Activated CD8-positive, alpha-beta memory T cell treated with anti-CD3 and anti-CD28 coated beads for 48 hours (primary cell): ENCODE measurements around the gene KCNQ1.

Source experiments
- DNase-seq, 3 experiments: peaks; one replicate each; pipeline ENCODE4 v3.0.0-alpha.2; 2020; ENCODE audit warnings: low read depth in 2 of 3, low spot score in 2 of 3

KCNQ1 gene

GRCh38 chr11:2410616-2411015, 34.2 kb upstream of the KCNQ1 start:
- DNase-seq, result no peak

DNA sequence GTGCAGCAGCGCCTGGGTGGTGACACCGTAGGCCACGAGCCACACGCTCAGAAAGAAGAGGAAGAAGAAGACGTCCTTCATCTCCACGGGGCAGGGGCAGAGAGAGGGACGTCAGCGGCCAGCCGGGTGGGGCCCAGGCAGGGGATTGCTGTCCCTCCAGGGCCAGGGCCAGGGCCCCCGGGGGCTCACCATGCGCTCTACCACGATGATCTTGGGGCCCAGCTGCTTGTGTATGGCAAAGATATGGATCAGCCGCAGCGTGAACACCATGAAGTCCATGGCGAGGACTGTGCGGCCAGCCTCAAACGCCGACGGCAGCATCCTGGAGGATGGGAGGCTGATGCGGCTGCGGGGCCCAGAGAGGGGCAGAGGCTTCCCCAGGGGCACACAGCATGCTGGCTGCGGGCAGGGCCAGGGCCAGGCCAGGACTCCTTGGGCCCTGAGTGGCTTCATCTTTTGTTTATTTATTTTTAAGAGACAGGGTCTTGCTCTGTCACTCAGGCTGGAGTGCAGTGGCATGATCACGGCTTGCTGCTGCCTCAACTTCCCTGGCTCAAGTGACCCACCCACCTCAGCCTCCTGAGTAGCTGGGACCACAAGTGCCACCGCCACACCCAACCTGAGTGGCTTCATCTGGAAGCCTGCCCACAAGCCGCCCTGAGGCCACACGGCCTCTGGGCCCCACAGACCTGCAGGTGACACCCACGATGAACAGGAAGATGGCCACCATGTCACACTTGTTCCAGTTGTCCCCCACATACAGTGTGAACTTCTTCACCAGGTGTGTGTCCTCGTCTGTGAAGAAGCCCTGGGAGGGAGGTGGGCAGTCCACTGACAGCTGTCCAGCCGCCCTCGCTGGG, 33.1 kb upstream of the KCNQ1 start:
- DNase-seq, result no peak

DNA sequence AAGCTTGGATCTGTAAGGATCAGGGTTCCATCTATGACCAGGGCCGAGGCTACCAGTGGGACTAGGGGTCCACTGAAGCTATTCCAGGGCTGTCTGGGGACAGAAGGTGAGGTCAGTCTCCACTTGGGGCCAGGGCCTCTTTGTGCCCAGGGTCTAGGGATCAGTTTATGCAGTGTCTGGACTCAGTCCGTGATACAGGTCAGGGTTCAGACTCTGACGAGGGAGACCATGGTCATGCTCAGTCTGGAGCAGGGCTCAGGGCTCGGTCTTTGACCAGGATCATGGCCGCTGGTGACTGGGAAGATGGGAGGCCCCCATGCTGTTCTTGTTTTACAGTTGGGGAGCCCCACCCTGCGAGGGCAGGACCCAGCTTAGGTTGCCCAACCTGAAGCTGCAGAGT, 32.5 kb upstream of the KCNQ1 start:
- DNase-seq, result no peak

GRCh38 chr11:2413742-2414579, 30.8 kb upstream of the KCNQ1 start:
- no peak for DNase-seq

GRCh38 chr11:2414616-2415015, 30.2 kb upstream of the KCNQ1 start:
- no peak for DNase-seq

DNA sequence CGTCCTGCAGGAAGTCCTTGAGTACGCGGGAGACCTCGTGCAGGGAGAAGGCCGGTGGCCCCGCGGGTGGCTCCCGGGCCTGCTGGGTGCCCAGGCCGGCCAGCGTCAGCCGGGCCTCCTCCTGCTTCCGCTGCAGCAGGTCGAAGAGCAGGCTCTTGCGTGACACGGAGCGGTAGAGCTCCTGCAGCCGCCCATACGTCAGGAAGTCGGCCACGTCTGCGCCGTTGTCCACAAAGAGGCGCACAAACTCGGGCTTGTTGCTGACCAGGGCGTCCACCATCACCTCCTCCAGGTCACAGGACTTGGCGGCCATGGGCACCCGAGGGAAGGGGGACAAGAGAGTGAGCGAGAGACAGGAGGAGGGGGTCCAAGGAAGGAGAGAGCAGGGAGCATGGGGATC, 29.6 kb upstream of the KCNQ1 start:
- no peak for DNase-seq

- no peak for DNase-seq
These were observed 29.0 kb upstream of the KCNQ1 start for GRCh38 chr11:2415601-2416380.

- no peak for DNase-seq
These were observed 28.0 kb upstream of the KCNQ1 start for GRCh38 chr11:2416765-2417164.

- no peak for DNase-seq
These were observed 26.7 kb upstream of the KCNQ1 start for GRCh38 chr11:2417856-2418692.

GRCh38 chr11:2418693-2419360, 26.0 kb upstream of the KCNQ1 start:
- DNase-seq, result no peak

DNA sequence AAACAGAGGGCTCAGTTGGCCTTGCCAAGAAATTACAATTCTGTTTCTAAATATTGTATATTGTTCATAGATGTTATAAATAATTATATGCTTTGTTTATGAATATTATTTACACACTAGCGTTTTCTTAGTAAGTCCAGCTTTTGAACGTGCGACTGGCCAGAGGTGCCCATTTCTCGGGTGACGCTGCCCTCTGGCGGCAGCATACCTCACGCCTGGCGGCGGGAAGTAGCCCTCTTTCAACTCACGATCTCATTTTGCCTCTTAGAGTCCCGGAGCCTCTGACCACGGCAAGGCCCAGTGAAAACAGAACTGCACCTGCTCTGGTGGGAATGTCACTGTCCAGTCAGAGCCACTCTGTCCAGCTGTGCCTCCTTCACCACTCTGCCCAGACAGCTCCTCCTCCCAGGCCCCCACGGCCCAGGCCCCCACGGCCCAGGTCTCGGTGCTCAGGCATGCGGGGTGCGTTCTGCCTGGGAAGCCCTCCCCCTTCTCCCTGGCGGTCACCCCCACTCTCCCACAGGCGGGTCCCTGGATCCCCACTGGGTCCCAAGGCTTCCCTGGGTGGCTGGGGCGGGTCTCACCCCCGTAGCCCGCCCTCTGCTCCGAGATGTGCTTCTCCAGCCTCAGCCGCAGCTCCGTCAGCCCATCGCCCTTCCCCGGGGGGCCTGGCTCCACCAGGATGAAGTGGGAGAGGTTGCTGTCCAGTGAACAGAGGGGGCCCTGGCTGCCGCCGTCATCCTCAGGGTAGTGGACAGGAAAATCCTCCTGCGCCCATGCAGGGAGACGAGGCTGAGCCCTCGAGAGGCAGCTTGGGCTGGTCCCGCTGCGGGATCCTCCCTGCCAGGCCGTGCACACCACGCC, 24.9 kb upstream of the KCNQ1 start:
- DNase-seq, result peak in 2 of 3 experiments; percentile 22 to 45

DNA sequence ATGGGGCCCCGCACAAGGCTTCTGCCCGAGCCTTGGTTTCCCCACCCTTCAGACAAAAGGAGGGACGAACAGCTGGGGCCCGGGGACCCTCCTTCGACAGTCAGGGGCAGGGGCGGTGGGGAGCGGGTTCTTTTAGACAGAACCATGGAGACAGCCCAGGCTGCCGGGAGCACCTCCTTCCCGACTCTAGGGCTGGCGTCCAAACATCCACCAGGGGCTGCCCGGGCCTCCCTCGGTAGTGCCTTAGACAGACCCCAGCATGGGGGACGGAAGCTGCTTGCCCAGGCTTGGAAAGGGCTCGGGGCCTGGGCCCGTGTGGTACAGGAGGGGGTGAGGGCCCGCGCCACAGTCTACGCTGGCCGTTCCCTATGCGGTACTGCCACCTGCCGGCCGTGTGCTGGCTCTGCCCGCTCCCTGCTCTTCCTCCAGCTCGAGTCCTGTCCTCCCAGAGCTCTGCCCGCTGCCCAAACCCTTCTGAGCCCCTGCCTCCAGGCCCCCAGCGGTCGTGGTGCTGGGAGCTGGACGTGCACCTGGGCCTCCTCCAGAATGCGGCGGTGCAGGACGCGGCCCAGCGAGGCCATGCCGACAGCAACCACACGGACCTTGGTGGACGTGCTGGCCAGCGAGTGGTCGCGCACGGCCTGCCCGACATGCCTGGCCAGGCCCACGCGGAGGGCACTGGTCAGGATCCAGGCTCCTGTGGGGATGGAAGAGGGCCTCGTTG, 24.1 kb upstream of the KCNQ1 start:
- DNase-seq, result peak in 2 of 3 experiments; percentile 49

DNA sequence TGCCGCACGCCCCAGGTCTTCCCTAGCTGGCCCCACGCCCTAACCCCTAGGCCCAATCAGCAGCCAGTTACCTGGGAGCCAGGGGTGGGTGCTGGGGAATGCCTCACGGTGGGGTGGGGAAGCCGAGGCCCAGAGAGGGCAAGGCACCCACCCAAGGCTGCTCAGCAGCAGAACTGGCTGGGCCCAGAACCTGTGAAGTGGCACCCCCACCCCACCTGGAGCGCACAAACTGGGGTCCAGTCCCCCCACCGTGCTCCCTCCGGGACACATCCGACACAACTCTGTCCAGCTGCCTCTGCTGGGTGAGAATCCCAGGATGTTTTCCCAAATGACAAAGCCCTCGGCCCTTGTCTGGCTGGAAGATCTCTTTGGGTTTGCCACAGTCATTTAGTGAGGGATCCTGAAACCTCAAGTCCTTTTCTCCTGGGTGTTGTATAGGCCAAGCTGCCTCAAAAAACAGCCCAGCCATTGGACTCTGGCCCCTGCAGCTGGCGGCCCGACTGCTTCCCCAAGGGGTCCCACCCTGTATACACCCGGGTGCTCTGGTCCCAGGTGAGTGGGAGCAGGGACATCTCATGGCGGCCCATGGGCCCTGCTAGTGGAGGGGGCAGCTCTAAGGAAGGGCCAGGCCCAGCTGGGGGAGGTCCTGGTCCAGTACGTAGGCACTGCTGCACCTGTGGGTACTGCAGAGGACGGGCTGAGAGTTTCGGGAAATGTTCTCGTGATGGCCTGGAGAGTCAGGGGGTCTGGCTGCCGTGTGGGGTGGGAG, 23.4 kb upstream of the KCNQ1 start:
- no peak for DNase-seq

DNA sequence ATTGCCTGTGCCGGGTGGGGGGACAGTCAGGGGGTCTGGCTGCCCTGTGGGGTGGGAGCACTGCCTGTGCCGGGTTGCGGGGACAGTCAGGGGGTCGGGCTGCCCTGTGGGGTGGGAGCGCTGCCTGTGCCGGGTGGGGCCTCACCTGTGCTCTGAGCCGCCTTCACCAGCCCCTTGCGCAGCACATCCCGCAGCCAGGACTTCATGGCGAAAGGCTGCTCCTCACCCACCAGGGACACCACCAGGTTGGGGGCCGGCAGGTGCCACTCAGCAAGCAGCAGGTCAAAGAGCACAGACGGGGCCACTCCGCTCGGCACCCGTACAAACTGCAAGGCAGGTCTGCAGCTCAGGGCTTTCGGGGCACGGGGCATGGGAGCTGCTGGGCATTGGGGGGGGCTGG, 22.8 kb upstream of the KCNQ1 start:
- DNase-seq, result no peak

DNA sequence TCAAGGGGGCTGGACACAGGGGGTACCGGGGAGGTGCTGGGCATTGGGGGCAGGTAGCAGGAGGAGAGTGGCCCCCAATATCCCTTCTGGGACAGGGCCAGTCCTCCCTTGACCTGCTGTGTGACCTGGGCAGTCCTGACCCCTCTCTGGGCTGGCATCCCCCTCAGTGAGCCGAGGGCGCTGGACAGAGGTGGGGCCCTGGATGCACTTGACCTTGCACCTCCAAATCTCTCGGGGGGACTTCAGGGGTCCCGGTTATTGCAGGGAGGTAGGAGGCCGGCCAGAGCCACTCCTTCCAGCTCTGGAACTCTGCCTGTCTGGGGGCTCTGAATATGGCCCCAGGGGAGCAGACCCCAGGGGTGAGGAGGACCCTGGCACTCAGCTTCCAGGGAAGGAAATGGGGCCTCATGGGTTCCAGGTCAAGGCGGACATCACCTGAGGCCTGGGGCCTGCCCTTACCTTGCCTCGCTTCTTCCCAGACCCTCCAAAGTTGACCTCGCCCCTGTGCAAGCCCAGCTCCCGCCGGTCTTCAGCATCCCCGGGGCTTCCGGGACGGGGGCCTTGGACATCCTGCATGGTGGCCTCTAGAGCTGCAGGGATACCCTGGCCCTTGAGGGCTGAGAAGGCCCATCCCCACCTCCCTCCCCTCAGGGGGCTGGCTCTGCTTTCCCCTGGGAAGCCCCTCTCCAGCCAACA, 22.2 kb upstream of the KCNQ1 start:
- no peak for DNase-seq

DNA sequence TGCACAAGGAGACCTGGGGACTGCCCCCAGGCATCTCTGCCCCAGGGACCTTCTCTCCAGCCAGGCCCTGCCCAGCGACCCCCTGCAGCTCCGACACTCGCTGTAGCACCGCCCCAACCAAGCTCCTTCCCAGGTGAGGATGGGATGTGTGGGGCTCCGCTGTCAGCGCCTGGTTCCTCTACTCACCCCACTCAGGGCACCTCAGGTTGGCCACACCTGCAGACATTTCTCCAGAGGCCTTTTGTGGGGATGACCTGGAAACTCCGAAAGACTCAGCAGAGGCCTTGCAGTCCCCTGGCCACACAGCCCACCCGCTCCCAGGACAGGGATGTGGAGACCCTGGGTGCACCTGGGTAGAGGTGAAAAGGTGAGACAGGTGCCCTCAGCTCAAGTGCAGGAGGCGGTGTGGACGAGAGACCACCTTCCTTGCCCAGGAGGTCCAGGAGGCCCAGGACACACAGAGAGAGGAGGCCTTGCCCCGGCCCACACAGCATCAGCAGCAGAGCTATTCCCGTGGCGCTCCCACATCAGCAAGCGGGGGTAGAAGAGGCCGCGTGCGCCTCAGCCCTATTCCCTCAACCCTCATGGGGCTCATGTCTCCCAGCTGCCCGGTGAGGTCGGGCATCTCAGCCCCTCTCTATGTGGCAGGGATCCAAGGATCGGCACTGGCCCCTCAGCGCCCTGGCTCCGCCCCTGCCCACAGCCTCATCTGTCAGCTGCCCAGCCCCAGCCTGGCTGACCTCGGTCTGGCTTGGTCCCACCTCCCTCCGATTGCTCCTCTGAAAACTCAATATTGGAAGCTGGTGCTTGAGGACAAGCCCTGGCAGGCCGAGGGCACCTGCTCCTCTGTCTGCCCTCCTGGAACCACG, 21.4 kb upstream of the KCNQ1 start:
- DNase-seq, result no peak
